H1 (cell line): ENCODE results near the gene HNRNPAB. TPM values are rescaled to one million over a fixed set of nuclear protein-coding genes. Genes with fewer than 3 reads are reported as not detected.

Experiments
- CTCF ChIA-PET: fragments of 300-600 bp; sonication (Branson Sonifier 250); formaldehyde crosslinking; loops from one replicate; lab custom pipeline; 2021; ENCODE audit not compliant: partially characterized antibody; lab: Charles Lee
- POLR2A ChIA-PET: fragments of 300-600 bp; sonication (Branson Sonifier 250); formaldehyde crosslinking; loops from one replicate; lab custom pipeline; 2021; ENCODE audit warnings: inconsistent platforms; ENCODE audit not compliant: partially characterized antibody; lab: Charles Lee
- DNase-seq, 2 experiments: peaks; one replicate each; pipeline versions ENCODE4 v3.0.0 to v3.0.0-alpha.2; 2010 to 2022; ENCODE audit warnings: low spot score in 2 of 2, low read depth in 1 of 2, mixed read lengths in 1 of 2
- FAIRE-seq: peaks from 2 replicates; lab custom pipeline; 2011; peaks lifted over from hg19 to GRCh38; lab: Jason Lieb, UNC
- H2AFZ ChIP-seq: 2 replicates; pipeline ENCODE4 v1.8.1; 2012; ENCODE audit warnings: low read length, inconsistent platforms
- H2AK5ac ChIP-seq: 2 replicates; pipeline ENCODE4 v1.6.1; 2013; ENCODE audit warnings: low read depth, low read length
- H2BK120ac ChIP-seq: replicated peaks from 2 replicates; pipeline ENCODE3; 2013; ENCODE audit warnings: low read depth, low read length, inconsistent platforms
- H2BK12ac ChIP-seq: 2 replicates; pipeline ENCODE4 v1.6.1; 2013; ENCODE audit warnings: low read depth, low read length
- H2BK15ac ChIP-seq: 2 replicates; pipeline ENCODE4 v1.6.1; 2013; ENCODE audit warnings: low read length
- H2BK20ac ChIP-seq: 2 replicates; pipeline ENCODE4 v1.6.1; 2013; ENCODE audit warnings: low read length
- H2BK5ac ChIP-seq: 2 replicates; pipeline ENCODE4 v1.6.1; 2013; ENCODE audit warnings: low read depth, low read length
- H3K14ac ChIP-seq: 2 replicates; pipeline ENCODE4 v1.6.1; 2013; ENCODE audit warnings: inconsistent platforms; ENCODE audit not compliant: insufficient read length
- H3K18ac ChIP-seq: 2 replicates; pipeline ENCODE4 v1.6.1; 2013; ENCODE audit warnings: low read length; ENCODE audit errors: extremely low read depth
- H3K23ac ChIP-seq: 2 replicates; pipeline ENCODE4 v1.6.1; 2013; ENCODE audit warnings: inconsistent platforms; ENCODE audit not compliant: insufficient read length
- H3K23me2 ChIP-seq: 2 replicates; pipeline ENCODE4 v1.6.1; 2013; ENCODE audit warnings: low read depth, low read length
- H3K27ac ChIP-seq: 2 replicates; pipeline ENCODE4 v1.6.1; 2011; ENCODE audit warnings: low read depth, low read length, inconsistent platforms
- H3K27me3 ChIP-seq, 4 experiments: replicated peaks in 1 of 4; 1 replicate in 1 of 4; 2 replicates in 3 of 4; pipeline versions ENCODE4 v1.6.1 to v1.8.1; 2011 to 2013; ENCODE audit warnings: low read length in 3 of 4, mild to moderate bottlenecking in 3 of 4, inconsistent platforms in 2 of 4, mixed read lengths in 2 of 4, moderate library complexity in 1 of 4; ENCODE audit not compliant: control insufficient read depth in 3 of 4, insufficient read depth in 3 of 4; ENCODE audit errors: extremely low read depth in 1 of 4
- H3K36me3 ChIP-seq, 4 experiments: 2 replicates each; pipeline versions ENCODE4 v1.6.1 to v1.8.1; 2011 to 2013; ENCODE audit warnings: mild to moderate bottlenecking in 4 of 4, low read length in 3 of 4, moderate library complexity in 2 of 4, control low read depth in 1 of 4, inconsistent platforms in 1 of 4; ENCODE audit not compliant: insufficient read depth in 4 of 4, control insufficient read depth in 2 of 4
- H3K4ac ChIP-seq: replicated peaks from 2 replicates; pipeline ENCODE3; 2013; ENCODE audit warnings: low read length, low read depth, mixed read lengths, inconsistent platforms; ENCODE audit not compliant: insufficient read length
- H3K4me1 ChIP-seq, 4 experiments: replicated peaks in 1 of 4; 1 replicate in 1 of 4; 2 replicates in 3 of 4; pipeline versions ENCODE4 v1.6.1 to v1.8.1; 2011 to 2013; ENCODE audit warnings: low read length in 3 of 4, inconsistent platforms in 2 of 4, mixed read lengths in 1 of 4; ENCODE audit not compliant: insufficient read depth in 4 of 4, control insufficient read depth in 3 of 4
- H3K4me2 ChIP-seq, 2 experiments: 2 replicates each; pipeline versions ENCODE4 v1.6.1 to v1.8.1; 2011 to 2013; ENCODE audit warnings: low read depth in 2 of 2, low read length in 2 of 2, control low read depth in 1 of 2, inconsistent platforms in 1 of 2, mild to moderate bottlenecking in 1 of 2; ENCODE audit not compliant: insufficient read depth in 1 of 2
- H3K4me3 ChIP-seq, 4 experiments: fragments of 200-600, 300-600 bp in 1 of 4; sonication (generic), shearing (Covaris generic), sonication (Bioruptor Twin) in 1 of 4; 2 replicates each; pipeline versions ENCODE4 v1.5.1 to v1.8.1; 2011 to 2016; ENCODE audit warnings: low read length in 4 of 4, low read depth in 3 of 4, control low read depth in 2 of 4, inconsistent platforms in 2 of 4, mild to moderate bottlenecking in 2 of 4, mixed read lengths in 1 of 4, moderate library complexity in 1 of 4; ENCODE audit not compliant: insufficient read depth in 2 of 4; ENCODE audit errors: extremely low read depth in 1 of 4
- H3K56ac ChIP-seq: replicated peaks from 2 replicates; pipeline ENCODE3; 2013; ENCODE audit warnings: low read depth, mild to moderate bottlenecking, mixed read lengths, low read length, inconsistent platforms; ENCODE audit not compliant: insufficient read length
- H3K79me1 ChIP-seq: 2 replicates; pipeline ENCODE4 v1.6.1; 2013; ENCODE audit warnings: low read depth, low read length, control low read depth
- H3K79me2 ChIP-seq, 2 experiments: 2 replicates each; pipeline versions ENCODE4 v1.6.1 to v1.8.1; 2012 to 2013; ENCODE audit warnings: low read length in 2 of 2, mild to moderate bottlenecking in 2 of 2, inconsistent platforms in 1 of 2; ENCODE audit not compliant: insufficient read depth in 2 of 2, control insufficient read depth in 1 of 2
- H3K9ac ChIP-seq, 4 experiments: replicated peaks in 1 of 4; 1 replicate in 1 of 4; 2 replicates in 3 of 4; pipeline versions ENCODE4 v1.6.1 to v1.8.1; 2011 to 2013; ENCODE audit warnings: low read depth in 3 of 4, low read length in 3 of 4, control low read depth in 2 of 4, mild to moderate bottlenecking in 2 of 4, moderate library complexity in 2 of 4, inconsistent platforms in 1 of 4; ENCODE audit errors: extremely low read depth in 1 of 4
- H3K9me3 ChIP-seq, 2 experiments: 2 replicates each; pipeline versions ENCODE4 v1.6.1 to v1.8.1; 2012 to 2013; ENCODE audit warnings: mild to moderate bottlenecking in 2 of 2, moderate library complexity in 2 of 2, control low read depth in 1 of 2, inconsistent platforms in 1 of 2, low read depth in 1 of 2, low read length in 1 of 2, mixed read lengths in 1 of 2; ENCODE audit not compliant: insufficient read depth in 2 of 2
- H4K20me1 ChIP-seq, 2 experiments: replicated peaks in 1 of 2; 2 replicates each; pipeline versions ENCODE3 to v1.8.1; 2011 to 2013; ENCODE audit warnings: inconsistent platforms in 2 of 2, low read length in 2 of 2, mild to moderate bottlenecking in 1 of 2; ENCODE audit not compliant: insufficient read depth in 2 of 2, control insufficient read depth in 1 of 2
- H4K5ac ChIP-seq: 2 replicates; pipeline ENCODE4 v1.6.1; 2013; ENCODE audit warnings: low read length, low read depth, mixed read lengths, inconsistent platforms; ENCODE audit not compliant: insufficient read length
- H4K8ac ChIP-seq: 2 replicates; pipeline ENCODE4 v1.8.0; 2013; ENCODE audit warnings: mild to moderate bottlenecking, moderate library complexity, low read length, inconsistent platforms; ENCODE audit not compliant: insufficient read depth; ENCODE audit errors: extremely low read depth
- H4K91ac ChIP-seq: replicated peaks from 2 replicates; pipeline ENCODE3; 2013; ENCODE audit warnings: low read length, mixed read lengths, inconsistent platforms; ENCODE audit not compliant: insufficient read length
- FOSL1 ChIP-seq: IDR thresholded peaks from 2 replicates; pipeline ENCODE4 v1.6.1; 2011; ENCODE audit warnings: mild to moderate bottlenecking, low read depth, low read length, moderate library complexity; ENCODE audit not compliant: insufficient read depth
- HDAC6 ChIP-seq: IDR thresholded peaks from one replicate; pipeline ENCODE4 v1.7.1; 2012; ENCODE audit warnings: low read depth, mild to moderate bottlenecking, inconsistent platforms, low read length, moderate library complexity
- JUND ChIP-seq: IDR thresholded peaks from 2 replicates; pipeline ENCODE4 v1.6.1; 2011; ENCODE audit warnings: mild to moderate bottlenecking, improper control_type of control experiment, low read length
- NANOG ChIP-seq: IDR thresholded peaks from 2 replicates; pipeline ENCODE4 v1.6.1; 2011; ENCODE audit warnings: low read length, low read depth, mild to moderate bottlenecking, inconsistent platforms; ENCODE audit not compliant: insufficient read depth, poor library complexity, severe bottlenecking
- NRF1 ChIP-seq: IDR thresholded peaks from 2 replicates; pipeline ENCODE4 v1.6.1; 2011; ENCODE audit warnings: mild to moderate bottlenecking, low read depth, low read length, improper control_type of control experiment
- POLR2A ChIP-seq, 2 experiments: IDR thresholded peaks; 1 replicate in 1 of 2; 2 replicates in 1 of 2; pipeline ENCODE4 v1.6.1; 2011; ENCODE audit warnings: low read depth in 2 of 2, low read length in 2 of 2, mild to moderate bottlenecking in 2 of 2; ENCODE audit errors: control extremely low read depth in 1 of 2
- RAD21 ChIP-seq, 2 experiments: IDR thresholded peaks in 1 of 2; conservative IDR thresholded peaks in 1 of 2; 2 replicates each; pipeline ENCODE4 v1.6.1; 2011; ENCODE audit warnings: low read depth in 2 of 2, low read length in 2 of 2, improper control_type of control experiment in 1 of 2, inconsistent platforms in 1 of 2, mild to moderate bottlenecking in 1 of 2, moderate library complexity in 1 of 2
- RNF2 ChIP-seq: fragments of 200-900, 300-1000 bp; sonication (generic); IDR thresholded peaks from 2 replicates; pipeline ENCODE4 v1.7.1; 2016; ENCODE audit warnings: borderline replicate concordance, low read depth, mild to moderate bottlenecking, antibody characterized with exemption, low read length; ENCODE audit not compliant: poor library complexity, severe bottlenecking; ENCODE audit errors: missing control alignments
- RXRA ChIP-seq: IDR thresholded peaks from 2 replicates; pipeline ENCODE4 v1.6.1; 2011; ENCODE audit warnings: low read depth, mild to moderate bottlenecking, low read length, moderate library complexity; ENCODE audit not compliant: insufficient read depth
- SP1 ChIP-seq: IDR thresholded peaks from 2 replicates; pipeline ENCODE4 v1.6.1; 2011; ENCODE audit warnings: low read depth, low read length
- TBP ChIP-seq: IDR thresholded peaks from 2 replicates; pipeline ENCODE4 v1.6.1; 2011; ENCODE audit warnings: low read depth, low read length, improper control_type of control experiment
- ZNF274 ChIP-seq: IDR thresholded peaks from 2 replicates; pipeline ENCODE4 v1.7.0; 2012; ENCODE audit warnings: low read length, borderline replicate concordance; ENCODE audit errors: extremely low read depth
- WGBS, 2 experiments: shearing (Covaris generic) in 1 of 2; methylation state at CpG; one replicate each; pipeline versions ENCODE4 v1.1.6 to v1.1.7; 2013 to 2015; ENCODE audit warnings: low lambda C conversion rate in 2 of 2, mixed read lengths in 2 of 2, inconsistent platforms in 1 of 2, low coverage in 1 of 2, missing lambda C conversion rate in 1 of 2; ENCODE audit not compliant: insufficient replicate concordance in 2 of 2, insufficient coverage in 1 of 2, insufficient read length in 1 of 2; ENCODE audit errors: extremely low coverage in 1 of 2, missing lambda C conversion rate in 1 of 2; 5-methylcytosine and 5-hydroxymethylcytosine counted together
- polyA plus RNA-seq, 7 experiments: library from polyadenylated mRNA; depleted of rRNA in 3 of 7; stranded (reverse) in 5 of 7; unstranded in 2 of 7; fragments of >200 nt in 5 of 7; fragments of 200-250 nt in 2 of 7; gene quantifications; 1 replicate in 5 of 7; 2 replicates in 1 of 7; 4 replicates in 1 of 7; pipeline versions ENCODE4 v1.2.1 to v1.2.3, GENCODE V29; 2011 to 2013; ENCODE audit warnings: missing spikeins in 2 of 7, mixed read lengths in 2 of 7
- total RNA-seq: library from RNA; stranded (reverse); fragmentation: NEBNext Ultra II Directional; extraction: Animal tissue kit (Norgen Biotek cat#: 25700); gene quantifications from 2 replicates; pipeline ENCODE4 v1.2.1, GENCODE V29; 2021
- TF ChIP-seq, protein P1 (sequence below): IDR thresholded peaks from 2 replicates; pipeline ENCODE4 v1.6.1; 2012; ENCODE audit warnings: inconsistent platforms

The HNRNPAB gene
- total and polyA plus RNA-seq, 2 of the 8 experiments (the other 6 are each of a cell fraction or from before 2014, with no cell fraction given): 373 to 563 TPM

DNA sequence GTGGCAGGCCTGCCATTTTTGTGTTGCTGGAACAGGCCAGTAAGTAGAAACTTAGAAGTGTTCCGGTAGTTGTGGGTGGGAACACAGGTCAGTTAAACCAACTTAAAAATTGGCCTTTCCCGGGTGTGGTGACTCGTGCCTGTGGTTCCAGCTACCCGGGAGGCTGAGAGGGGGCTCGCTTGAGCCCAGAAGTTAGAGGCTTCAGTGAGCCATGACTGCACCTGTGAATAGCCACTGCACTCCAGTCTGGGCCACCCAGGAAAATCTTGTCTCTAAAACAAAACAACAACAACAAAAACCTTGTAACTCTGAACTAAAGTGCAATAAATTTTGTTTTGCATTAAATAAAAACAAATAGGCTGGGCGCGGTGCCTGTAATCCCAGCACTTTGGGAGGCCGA, 49.3 kb upstream of the HNRNPAB start:
- ChIA-PET CTCF (interaction anchor here (1.1 to 24.6 kb wide), 4 partner anchors 11 to 77 kb away, joined by 3 to 515 read pairs (median 77); no protein-coding TSS in a partner anchor), POLR2A (interaction anchor here (1.2 to 14.8 kb wide), 4 partner anchors 13 to 49 kb away, joined by 5 to 285 read pairs (median 31); partner anchors contain the start of genes HNRNPAB and RMND5B)
- no peak overlapping the region for H3K27ac ChIP-seq
- no peak overlapping the region for H3K4ac ChIP-seq
- peaks cover 6% of the 10 kb centered on the region; the same call in 1 of the 2 replicates for H3K23me2 ChIP-seq
- peaks cover 0 to 3% (median 2%) of the 10 kb centered on the region in 4 experiments; a peak in 4 of 7 replicates for H3K4me1 ChIP-seq
- no peak overlapping the region for H2BK15ac ChIP-seq
- FAIRE-seq: no peak
- H2BK120ac ChIP-seq: no peak overlapping the region
- WGBS, 2 experiments: 97% methylated on average over 8 of the region's 8 CpGs; no CpG with 5 or more reads in 1 of the 2 experiments
- H3K56ac ChIP-seq: no peak overlapping the region
- H3K23ac ChIP-seq: no peak overlapping the region
- H3K4me2 ChIP-seq: no peak overlapping the region
- H2AFZ ChIP-seq: no peak overlapping the region
- no peak overlapping the region for H3K18ac ChIP-seq
- H3K36me3 ChIP-seq: peaks cover 6 to 17% (median 11%) of the 10 kb centered on the region in 4 experiments; a peak in 7 of 8 replicates
- no peak overlapping the region for H2BK5ac ChIP-seq
- H4K5ac ChIP-seq: no peak overlapping the region
- DNase-seq: no peak
- no peak overlapping the region for H2BK20ac ChIP-seq
- H4K8ac ChIP-seq: no peak overlapping the region
- H3K9ac ChIP-seq: no peak overlapping the region
- H3K9me3 ChIP-seq: no peaks in the 10 kb centered on the region
- no peak overlapping the region for H2BK12ac ChIP-seq
- H3K14ac ChIP-seq: no peak overlapping the region
- peaks cover 0 to 12% of the 10 kb centered on the region in 2 experiments; a peak in 2 of 4 replicates for H3K79me2 ChIP-seq
- peaks cover 6% of the 10 kb centered on the region for H3K79me1 ChIP-seq
- H4K91ac ChIP-seq: no peak overlapping the region
- H4K20me1 ChIP-seq: peaks cover 2 to 5% of the 10 kb centered on the region in 2 experiments
- H2AK5ac ChIP-seq: no peak overlapping the region
- H3K4me3 ChIP-seq: no peak overlapping the region
- no peaks in the 10 kb centered on the region for H3K27me3 ChIP-seq
- TF ChIP-seq SP1 (no peak), ZNF274 (no peak), RXRA (no peak), NRF1 (no peak), FOSL1 (no peak), POLR2A (IDR thresholded peaks at IDR 0.05; ENCODE audit: control extremely low read depth in 1 of 2, low read depth in 2 of 2, low read length in 2 of 2) (no peak), NANOG (no peak), HDAC6 (no peak), JUND (no peak), TBP (no peak), RAD21 (IDR thresholded peaks at IDR 0.05 in 1 of 2, conservative IDR thresholded peaks at IDR 0.05 in 1 of 2; ENCODE audit: low read depth in 2 of 2, low read length in 2 of 2) (no peak), RNF2 (no peak)
- TF ChIP-seq, protein P1, sequence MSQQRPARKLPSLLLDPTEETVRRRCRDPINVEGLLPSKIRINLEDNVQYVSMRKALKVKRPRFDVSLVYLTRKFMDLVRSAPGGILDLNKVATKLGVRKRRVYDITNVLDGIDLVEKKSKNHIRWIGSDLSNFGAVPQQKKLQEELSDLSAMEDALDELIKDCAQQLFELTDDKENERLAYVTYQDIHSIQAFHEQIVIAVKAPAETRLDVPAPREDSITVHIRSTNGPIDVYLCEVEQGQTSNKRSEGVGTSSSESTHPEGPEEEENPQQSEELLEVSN: no peak
